HEK293 (cell line): ENCODE data around the gene EEF1A2.

Source experiments
- ATF2 ChIP-seq: fragments of 450-650 bp; formaldehyde crosslinking; IDR thresholded peaks from 2 replicates; pipeline ENCODE4 v1.5.1; 2016; ENCODE audit warnings: missing biosample characterization, missing genetic modification characterization, low read depth
- CTCF ChIP-seq: fragments of 450-650 bp; formaldehyde crosslinking; IDR thresholded peaks from 2 replicates; pipeline ENCODE4 v1.5.1; 2016; ENCODE audit warnings: missing biosample characterization, missing genetic modification characterization
- YY1 ChIP-seq: fragments of 450-650 bp; formaldehyde crosslinking; IDR thresholded peaks from 2 replicates; pipeline ENCODE4 v1.5.1; 2018; ENCODE audit warnings: missing biosample characterization, missing genetic modification characterization
- ZBTB44 ChIP-seq: fragments of 450-650 bp; IDR thresholded peaks from 2 replicates; pipeline ENCODE4 v1.5.1; 2018; ENCODE audit warnings: missing biosample characterization, mild to moderate bottlenecking, missing genetic modification characterization
- ZNF10 ChIP-seq: fragments of 450-650 bp; formaldehyde crosslinking; IDR thresholded peaks from 2 replicates; pipeline ENCODE4 v1.5.1; 2017; ENCODE audit warnings: missing biosample characterization, missing genetic modification characterization
- ZNF354C ChIP-seq: fragments of 450-650 bp; formaldehyde crosslinking; IDR thresholded peaks from 2 replicates; pipeline ENCODE4 v1.5.1; 2016; ENCODE audit warnings: missing biosample characterization, missing genetic modification characterization, low read depth, borderline replicate concordance
- ZNF549 ChIP-seq: fragments of 450-650 bp; IDR thresholded peaks from 2 replicates; pipeline ENCODE4 v1.5.1; 2018; ENCODE audit warnings: missing biosample characterization, missing genetic modification characterization, mild to moderate bottlenecking, inconsistent platforms, moderate library complexity
- ZNF639 ChIP-seq: fragments of 450-650 bp; formaldehyde crosslinking; IDR thresholded peaks from 2 replicates; pipeline ENCODE4 v1.5.1; 2016; ENCODE audit warnings: missing biosample characterization, missing genetic modification characterization
- ZNF664 ChIP-seq: fragments of 450-650 bp; formaldehyde crosslinking; IDR thresholded peaks from 2 replicates; pipeline ENCODE4 v1.5.1; 2016; ENCODE audit warnings: missing biosample characterization, missing genetic modification characterization
- ZNF843 ChIP-seq: fragments of 450-650 bp; formaldehyde crosslinking; IDR thresholded peaks from 2 replicates; pipeline ENCODE4 v1.5.1; 2016; ENCODE audit warnings: missing biosample characterization, missing genetic modification characterization
- ZXDB ChIP-seq: fragments of 450-650 bp; formaldehyde crosslinking; IDR thresholded peaks from 2 replicates; pipeline ENCODE4 v1.5.1; 2016; ENCODE audit warnings: missing biosample characterization, missing genetic modification characterization
- TF ChIP-seq, protein P1 (sequence below): fragments of 450-650 bp; formaldehyde crosslinking; IDR thresholded peaks from 2 replicates; pipeline ENCODE4 v1.5.1; 2016; ENCODE audit warnings: missing biosample characterization, missing genetic modification characterization

DNA sequence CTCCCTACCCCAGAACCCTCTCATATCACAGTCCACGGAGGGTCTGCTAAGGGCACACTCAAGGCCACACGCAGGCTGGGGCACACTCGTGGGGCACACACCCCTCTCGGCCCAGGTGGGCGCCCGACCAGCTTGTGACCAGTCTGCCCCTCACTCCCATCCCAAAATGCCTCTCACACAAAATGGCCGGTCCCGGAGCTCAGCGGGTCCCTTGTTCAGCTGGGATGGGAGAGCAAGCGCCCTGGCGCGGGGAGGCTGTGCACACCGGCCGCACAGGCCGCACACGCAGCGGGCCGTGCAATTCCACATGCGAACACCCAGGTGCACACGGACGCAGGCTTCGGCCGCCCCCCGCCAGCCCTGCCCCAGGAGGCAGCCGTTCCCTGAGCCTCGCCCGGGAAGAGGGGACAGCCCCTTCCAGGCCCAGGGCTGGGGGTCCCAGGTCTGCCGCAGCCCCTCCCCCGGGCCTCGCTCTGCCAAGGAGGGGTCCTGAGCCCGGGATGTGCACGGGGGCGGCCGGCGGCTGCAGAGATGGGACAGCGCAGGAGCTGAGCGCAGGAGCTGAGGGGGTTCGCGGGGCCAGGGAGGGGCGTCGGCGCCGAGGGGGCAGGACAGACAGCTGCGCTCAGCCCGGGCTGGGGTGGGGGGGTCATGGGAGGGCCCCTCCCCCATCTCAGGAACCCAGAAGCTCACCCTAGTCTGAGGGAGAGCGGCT, 27.7 kb downstream of the EEF1A2 start:
- no peak for TF ChIP-seq ATF2
- TF ChIP-seq ZNF354C (tag by site-specific recombination), result no peak
- TF ChIP-seq ZNF549 (tag by site-specific recombination), result no peak
- TF ChIP-seq, protein P1, sequence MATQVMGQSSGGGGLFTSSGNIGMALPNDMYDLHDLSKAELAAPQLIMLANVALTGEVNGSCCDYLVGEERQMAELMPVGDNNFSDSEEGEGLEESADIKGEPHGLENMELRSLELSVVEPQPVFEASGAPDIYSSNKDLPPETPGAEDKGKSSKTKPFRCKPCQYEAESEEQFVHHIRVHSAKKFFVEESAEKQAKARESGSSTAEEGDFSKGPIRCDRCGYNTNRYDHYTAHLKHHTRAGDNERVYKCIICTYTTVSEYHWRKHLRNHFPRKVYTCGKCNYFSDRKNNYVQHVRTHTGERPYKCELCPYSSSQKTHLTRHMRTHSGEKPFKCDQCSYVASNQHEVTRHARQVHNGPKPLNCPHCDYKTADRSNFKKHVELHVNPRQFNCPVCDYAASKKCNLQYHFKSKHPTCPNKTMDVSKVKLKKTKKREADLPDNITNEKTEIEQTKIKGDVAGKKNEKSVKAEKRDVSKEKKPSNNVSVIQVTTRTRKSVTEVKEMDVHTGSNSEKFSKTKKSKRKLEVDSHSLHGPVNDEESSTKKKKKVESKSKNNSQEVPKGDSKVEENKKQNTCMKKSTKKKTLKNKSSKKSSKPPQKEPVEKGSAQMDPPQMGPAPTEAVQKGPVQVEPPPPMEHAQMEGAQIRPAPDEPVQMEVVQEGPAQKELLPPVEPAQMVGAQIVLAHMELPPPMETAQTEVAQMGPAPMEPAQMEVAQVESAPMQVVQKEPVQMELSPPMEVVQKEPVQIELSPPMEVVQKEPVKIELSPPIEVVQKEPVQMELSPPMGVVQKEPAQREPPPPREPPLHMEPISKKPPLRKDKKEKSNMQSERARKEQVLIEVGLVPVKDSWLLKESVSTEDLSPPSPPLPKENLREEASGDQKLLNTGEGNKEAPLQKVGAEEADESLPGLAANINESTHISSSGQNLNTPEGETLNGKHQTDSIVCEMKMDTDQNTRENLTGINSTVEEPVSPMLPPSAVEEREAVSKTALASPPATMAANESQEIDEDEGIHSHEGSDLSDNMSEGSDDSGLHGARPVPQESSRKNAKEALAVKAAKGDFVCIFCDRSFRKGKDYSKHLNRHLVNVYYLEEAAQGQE (tag by site-specific recombination), result no peak
- TF ChIP-seq CTCF (tag by site-specific recombination), result no peak
- TF ChIP-seq ZNF10 (tag by site-specific recombination), result no peak
- TF ChIP-seq ZNF664 (tag by site-specific recombination), result no peak
- TF ChIP-seq ZXDB (tag by site-specific recombination), result no peak
- no peak for TF ChIP-seq ZNF639
- TF ChIP-seq ZBTB44 (tag by site-specific recombination), result no peak
- TF ChIP-seq ZNF843, result no peak
- no peak for TF ChIP-seq YY1 (tag by site-specific recombination)
